Endodermal cell (in vitro differentiated cells): ENCODE data around the gene ZNF641. TPM values are rescaled to one million over a fixed set of nuclear protein-coding genes. Genes with fewer than 3 reads are reported as not detected.

Experiments
- DNase-seq: peaks from one replicate; pipeline ENCODE4 v3.0.0-alpha.2; 2017
- H3K27ac ChIP-seq: 2 replicates; pipeline ENCODE4 v1.5.1; 2013; ENCODE audit warnings: mild to moderate bottlenecking, low read depth, low read length, moderate library complexity
- H3K27me3 ChIP-seq: 2 replicates; pipeline ENCODE4 v1.6.1; 2013; ENCODE audit warnings: mild to moderate bottlenecking, low read length, moderate library complexity; ENCODE audit not compliant: insufficient read depth, control insufficient read depth, poor library complexity, severe bottlenecking
- H3K36me3 ChIP-seq: 2 replicates; pipeline ENCODE4 v1.7.0; 2013; ENCODE audit warnings: mild to moderate bottlenecking, low read length, moderate library complexity; ENCODE audit not compliant: control insufficient read depth, insufficient read depth
- H3K4me1 ChIP-seq: one replicate; pipeline ENCODE4 v1.7.0; 2013; ENCODE audit warnings: low read length; ENCODE audit not compliant: control insufficient read depth, insufficient read depth
- H3K4me3 ChIP-seq: 2 replicates; pipeline ENCODE4 v1.5.1; 2013; ENCODE audit warnings: mild to moderate bottlenecking, low read length, moderate library complexity
- H3K9ac ChIP-seq: 2 replicates; pipeline ENCODE4 v1.6.1; 2013; ENCODE audit warnings: mild to moderate bottlenecking, low read length, moderate library complexity; ENCODE audit not compliant: poor library complexity, severe bottlenecking; ENCODE audit errors: extremely low read depth
- H3K9me3 ChIP-seq: 2 replicates; pipeline ENCODE4 v1.6.1; 2013; ENCODE audit warnings: mild to moderate bottlenecking, low read length, moderate library complexity; ENCODE audit not compliant: control insufficient read depth
- H3K27ac Mint-ChIP-seq: 2 replicates; pipeline ENCODE4 v1.8.0; 2020; ENCODE audit warnings: mixed read lengths
- H3K27me3 Mint-ChIP-seq: 2 replicates; pipeline ENCODE4 v1.8.0; 2021; ENCODE audit warnings: mild to moderate bottlenecking, mixed read lengths; ENCODE audit not compliant: insufficient read depth
- H3K36me3 Mint-ChIP-seq: 2 replicates; pipeline ENCODE4 v1.8.0; 2020; ENCODE audit warnings: low read depth, mixed read lengths
- H3K4me1 Mint-ChIP-seq: 2 replicates; pipeline ENCODE4 v1.8.0; 2020; ENCODE audit warnings: mixed read lengths
- H3K4me3 Mint-ChIP-seq: 2 replicates; pipeline ENCODE4 v1.8.0; 2020; ENCODE audit warnings: mild to moderate bottlenecking, moderate library complexity, mixed read lengths
- H3K9me3 Mint-ChIP-seq: 2 replicates; pipeline ENCODE4 v1.8.0; 2020; ENCODE audit warnings: mild to moderate bottlenecking, mixed read lengths
- CTCF ChIP-seq: fragments of 200-600 bp; sonication (generic); conservative IDR thresholded peaks from 2 replicates; pipeline ENCODE4 v1.5.0; 2021; ENCODE audit warnings: antibody characterized with exemption, mild to moderate bottlenecking
- WGBS, 2 experiments: methylation state at CpG; one replicate each; pipeline versions ENCODE4 v1.1.5 to v1.1.7; 2013; ENCODE audit warnings: missing lambda C conversion rate in 2 of 2, mixed read lengths in 1 of 2; ENCODE audit not compliant: insufficient coverage in 1 of 2, insufficient read length in 1 of 2; 5-methylcytosine and 5-hydroxymethylcytosine counted together
- total RNA-seq, 2 donors: library from RNA; stranded (reverse); fragmentation: NEBNext Ultra II Directional in 1 of 2; extraction: Animal tissue kit (Norgen Biotek cat#: 25700) in 1 of 2; gene quantifications; 2 replicates in 1 of 2; 3 replicates in 1 of 2; pipeline ENCODE4 v1.2.1, GENCODE V29; 2021

Gene ZNF641
- total RNA-seq, 2 donors from 2014 or later = 9.4 to 12.5 TPM

DNA sequence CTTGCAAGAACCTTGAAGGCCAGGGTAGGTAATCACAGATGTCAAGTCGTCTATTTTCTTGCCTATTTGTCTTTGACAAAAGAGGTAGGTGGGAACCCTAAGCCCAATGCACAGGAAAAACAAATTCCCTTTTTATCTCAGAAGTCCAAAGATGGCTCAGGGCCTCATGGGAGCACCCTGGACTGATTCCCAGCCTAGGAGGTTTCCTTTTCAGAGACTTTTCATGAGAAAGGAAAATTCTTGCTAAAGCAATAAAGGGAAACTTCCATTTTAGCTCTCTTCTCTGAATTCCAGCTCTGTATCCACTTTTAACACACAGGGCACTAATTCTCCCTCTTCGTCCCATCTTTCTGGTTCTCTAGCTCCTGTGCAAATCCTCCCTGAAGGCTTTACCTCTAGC, 1.2 kb downstream of the ZNF641 start:
- Histone ChIP-seq H3K36me3 (peaks cover 23% of the 10 kb centered on the region), H3K9ac (no peak overlapping the region), H3K9me3 (no peaks in the 10 kb centered on the region), H3K4me1 (no peaks in the 10 kb centered on the region), H3K27me3 (peaks cover 9% of the 10 kb centered on the region), H3K27ac (no peak overlapping the region), H3K4me3 (peak overlapping the region; percentile 92)
- H3K27ac Mint-ChIP-seq = no peak overlapping the region
- H3K36me3 Mint-ChIP-seq = peaks cover 23% of the 10 kb centered on the region
- H3K9me3 Mint-ChIP-seq = no peaks in the 10 kb centered on the region
- no peak overlapping the region for H3K4me3 Mint-ChIP-seq
- H3K27me3 Mint-ChIP-seq = peaks cover 8% of the 10 kb centered on the region
- WGBS, 2 experiments = 76 to 78% methylated on average over 2 of the region's 2 CpGs
- no peak for DNase-seq
- no peak for TF ChIP-seq CTCF
- no peaks in the 10 kb centered on the region for H3K4me1 Mint-ChIP-seq

DNA sequence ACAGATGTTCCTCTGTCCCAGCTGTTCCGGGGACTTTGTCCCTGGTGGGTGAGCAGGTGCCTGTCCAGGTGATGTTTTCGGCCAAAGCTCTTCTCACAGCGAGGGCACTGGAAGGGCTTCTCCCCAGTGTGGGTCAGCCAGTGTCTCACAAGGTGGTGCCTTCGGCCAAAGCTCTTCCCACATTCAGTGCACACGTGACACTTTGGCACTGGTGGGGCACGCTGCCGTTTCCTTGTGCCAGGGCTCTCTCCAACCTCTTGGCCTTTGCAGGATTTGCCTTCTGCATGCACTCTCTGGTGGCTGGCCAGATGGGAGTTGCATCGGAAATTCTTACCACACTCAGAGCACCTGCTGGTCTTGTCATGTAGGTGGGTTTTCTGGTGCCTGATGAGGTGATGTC, 7.7 kb downstream of the ZNF641 start:
- no peak for TF ChIP-seq CTCF
- H3K27ac ChIP-seq = no peak overlapping the region
- Mint-ChIP-seq H3K9me3 (no peaks in the 10 kb centered on the region), H3K4me1 (no peaks in the 10 kb centered on the region), H3K4me3 (no peak overlapping the region), H3K27me3 (peaks cover under 1% of the 10 kb centered on the region), H3K36me3 (peaks cover 37% of the 10 kb centered on the region), H3K27ac (no peak overlapping the region)
- no peaks in the 10 kb centered on the region for H3K4me1 ChIP-seq
- no peaks in the 10 kb centered on the region for H3K9me3 ChIP-seq
- WGBS, 2 experiments = 92 to 94% methylated on average over 7 to 8 of the region's 8 CpGs
- no peak overlapping the region for H3K4me3 ChIP-seq
- no peaks in the 10 kb centered on the region for H3K27me3 ChIP-seq
- DNase-seq = no peak
- peaks cover 39% of the 10 kb centered on the region for H3K36me3 ChIP-seq
- H3K9ac ChIP-seq = no peak overlapping the region

GRCh38 chr12:48340943-48341342, 9.8 kb downstream of the ZNF641 start:
- Histone ChIP-seq H3K9ac (no peak overlapping the region), H3K36me3 (peaks cover 19% of the 10 kb centered on the region), H3K4me1 (no peaks in the 10 kb centered on the region), H3K4me3 (no peak overlapping the region), H3K9me3 (no peaks in the 10 kb centered on the region), H3K27me3 (no peaks in the 10 kb centered on the region), H3K27ac (no peak overlapping the region)
- Mint-ChIP-seq H3K4me3 (no peak overlapping the region), H3K27me3 (peaks cover 2% of the 10 kb centered on the region), H3K9me3 (no peaks in the 10 kb centered on the region), H3K4me1 (no peaks in the 10 kb centered on the region), H3K27ac (no peak overlapping the region), H3K36me3 (peaks cover 27% of the 10 kb centered on the region)
- no peak for DNase-seq
- no peak for TF ChIP-seq CTCF
- 82 to 94% methylated on average over 1 of the region's 2 CpGs for WGBS, 2 experiments
